Ramos (cell line): ENCODE results near the gene QRICH2.

Experiments
- in situ Hi-C: fragments of 300-500 bp; cut with MboI; formaldehyde crosslinking; loops from one replicate; pipeline ENCODE4 v1.14.3; 2022; ENCODE audit warnings: low sequenced_read_pairs; ENCODE audit not compliant: unreplicated experiment

Gene QRICH2

DNA sequence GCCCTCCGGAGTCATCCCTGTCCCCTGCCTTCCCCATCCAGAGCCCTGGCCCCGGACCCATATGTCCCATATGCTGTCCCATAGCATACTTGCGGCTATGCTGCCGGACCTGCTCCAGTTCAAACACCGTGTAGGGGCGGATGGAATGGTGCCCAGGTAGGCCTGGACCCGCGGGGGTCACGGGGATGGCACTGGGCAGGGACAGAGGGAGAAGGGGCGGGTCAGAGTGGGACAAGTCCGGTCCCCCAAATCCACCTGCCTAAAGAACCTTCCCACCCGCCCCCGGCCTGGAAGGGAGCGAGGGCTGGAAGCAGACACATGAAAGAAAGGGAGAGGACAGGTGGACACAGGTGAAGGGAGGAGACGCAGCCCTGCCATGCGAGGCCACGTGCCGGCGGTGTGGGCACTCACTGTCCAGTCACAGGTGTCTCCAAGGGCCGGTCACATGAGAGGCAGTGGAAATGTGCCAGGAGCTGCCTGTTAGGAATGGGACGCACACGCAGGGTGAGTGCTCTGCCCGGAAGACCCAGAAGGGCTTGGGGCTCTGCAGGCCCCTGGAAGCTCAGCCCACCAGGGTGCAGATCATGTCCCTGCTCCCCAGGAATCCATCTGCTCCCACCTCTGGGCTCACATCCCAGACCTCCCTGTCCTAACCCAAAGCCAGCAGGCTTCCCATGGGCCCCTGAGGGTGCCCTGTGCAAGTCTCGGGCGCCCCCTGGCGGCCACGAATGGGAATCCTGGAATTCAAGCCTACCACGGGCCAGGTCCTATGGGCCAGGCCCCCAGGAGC, 28.9 kb downstream of the QRICH2 start:
- in situ Hi-C loops = no loop called here

DNA sequence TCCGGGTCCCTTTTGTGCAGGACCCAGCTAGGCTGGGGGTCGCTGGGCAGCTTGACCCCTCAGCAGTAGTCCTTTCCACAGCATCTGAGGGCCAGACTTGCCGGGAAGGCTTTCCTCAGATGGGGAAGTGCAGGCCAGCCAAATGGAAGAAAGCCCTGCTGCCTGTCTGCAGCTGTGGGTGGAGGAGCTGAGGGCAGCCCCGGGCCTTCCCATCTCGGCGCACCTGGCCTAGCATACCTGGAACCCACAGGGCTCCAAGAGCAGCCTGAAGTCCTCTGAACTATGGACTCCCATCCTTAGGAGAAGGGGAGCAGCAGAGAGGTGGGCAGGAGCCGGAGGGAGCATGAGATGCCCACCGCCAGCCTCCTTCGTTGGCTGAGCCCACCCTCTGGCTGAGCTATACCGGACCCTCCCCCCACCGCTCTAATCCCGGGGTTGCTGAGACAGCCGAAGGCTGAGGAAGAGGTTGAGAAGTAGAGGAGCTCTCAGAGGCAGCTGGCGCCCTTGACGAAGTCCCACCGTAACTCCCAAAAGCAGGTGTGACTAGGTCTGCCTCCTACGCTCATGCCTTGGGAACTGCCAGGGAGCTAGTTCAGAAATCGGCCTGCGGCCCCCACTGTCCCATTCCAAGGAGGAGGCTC, 29.7 kb downstream of the QRICH2 start:
- in situ Hi-C loops = no loop called here

DNA sequence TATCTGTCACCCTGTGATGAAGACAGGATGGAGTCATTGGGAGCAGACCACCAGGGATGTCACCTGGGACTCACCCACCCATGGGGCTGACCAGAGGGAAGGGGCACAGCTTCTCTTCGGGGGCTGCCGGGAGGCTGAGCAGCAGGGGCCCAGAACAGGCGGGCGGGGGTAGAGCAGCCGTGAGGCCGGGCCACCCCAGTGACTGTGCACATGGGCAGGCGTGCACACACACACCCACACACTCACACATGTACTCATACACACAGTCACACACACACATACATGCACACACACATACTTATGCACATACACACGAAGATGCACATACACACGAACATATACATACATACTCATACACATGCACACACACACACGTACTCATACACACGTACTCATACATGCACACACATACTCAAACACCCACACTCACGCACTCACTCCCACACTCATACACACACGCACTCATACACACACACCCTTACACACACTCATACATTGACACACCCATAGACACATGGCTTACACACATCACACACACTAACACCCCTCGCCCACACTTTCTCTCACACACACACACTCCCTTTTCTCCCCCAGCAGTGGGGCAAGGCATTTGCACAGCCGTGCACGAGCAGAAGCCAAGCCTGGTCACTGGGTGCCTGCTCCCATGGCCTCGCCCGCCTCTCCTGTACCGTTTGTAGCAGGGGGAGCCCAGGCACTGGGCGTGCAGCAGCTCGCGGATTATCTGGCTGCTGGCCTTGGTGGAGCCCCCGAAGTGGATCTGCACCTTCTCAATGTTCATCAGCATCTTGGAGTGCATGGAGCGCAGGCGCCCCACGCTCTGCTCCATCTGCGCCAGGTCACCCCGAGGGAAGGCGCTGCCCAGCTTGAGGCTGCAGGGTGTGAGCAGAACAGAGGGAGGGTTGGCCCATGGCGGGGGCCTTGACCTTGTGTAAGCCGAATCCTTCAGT, 30.5 kb downstream of the QRICH2 start:
- in situ Hi-C loops = no loop called here

DNA sequence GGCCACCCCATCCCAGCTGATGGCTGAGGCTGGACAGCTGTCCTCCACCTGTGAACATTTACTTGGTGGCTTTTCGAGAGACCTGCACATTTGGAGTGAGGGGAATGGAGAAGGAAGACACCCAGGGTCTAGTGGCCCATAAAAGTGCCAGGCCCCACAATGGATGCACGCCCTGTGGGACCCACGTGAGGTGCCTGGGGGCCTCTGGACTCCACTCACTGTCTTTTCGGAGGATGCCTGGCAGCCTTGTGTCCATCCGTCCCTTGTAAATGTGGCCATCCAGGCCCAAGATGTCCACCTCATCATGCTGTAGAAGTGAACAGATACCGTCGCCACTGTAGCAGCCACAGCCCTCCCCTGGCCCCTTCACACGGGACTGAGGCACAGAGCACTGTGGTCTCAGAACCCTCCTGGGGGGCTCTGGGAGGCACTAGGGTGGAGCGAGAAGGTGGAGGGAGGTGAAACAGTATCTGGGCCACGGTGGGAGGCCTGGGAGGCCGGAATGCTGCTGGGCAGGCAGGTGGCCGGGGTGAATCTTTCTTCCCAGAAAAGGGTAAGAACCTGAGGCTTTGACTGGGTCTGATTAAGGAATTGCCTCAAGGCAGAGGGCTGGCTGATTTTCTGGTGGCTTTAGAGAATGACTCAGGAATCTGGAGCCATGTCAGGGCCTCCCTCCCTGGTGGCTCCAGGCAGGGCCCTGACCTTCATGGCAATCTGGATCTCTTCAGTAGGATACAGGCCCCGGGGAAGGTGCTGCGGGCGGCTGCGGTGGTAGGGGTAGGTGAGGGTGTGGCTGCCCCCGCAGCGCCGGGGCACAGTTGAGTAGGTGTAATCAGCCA, 31.4 kb downstream of the QRICH2 start:
- in situ Hi-C loops = no loop called here

DNA sequence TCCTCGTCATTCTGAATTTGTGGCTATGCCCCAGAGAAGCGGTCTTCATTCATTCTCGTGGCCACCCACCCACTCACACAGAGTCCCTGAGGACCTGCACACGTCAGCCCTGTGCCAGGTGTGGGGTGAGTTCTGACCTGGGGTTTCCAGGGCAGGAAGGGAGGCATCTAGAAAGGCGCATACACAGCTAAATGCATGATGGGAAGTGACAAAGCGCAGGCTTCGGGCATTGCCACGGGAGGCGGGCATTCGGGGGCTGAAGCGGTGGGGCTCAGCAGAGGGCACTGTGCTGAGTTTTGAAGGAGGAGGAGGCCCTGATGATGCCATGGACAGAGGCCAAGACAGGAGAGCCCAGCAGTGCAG, 32.0 kb downstream of the QRICH2 start:
- in situ Hi-C loops = no loop called here

DNA sequence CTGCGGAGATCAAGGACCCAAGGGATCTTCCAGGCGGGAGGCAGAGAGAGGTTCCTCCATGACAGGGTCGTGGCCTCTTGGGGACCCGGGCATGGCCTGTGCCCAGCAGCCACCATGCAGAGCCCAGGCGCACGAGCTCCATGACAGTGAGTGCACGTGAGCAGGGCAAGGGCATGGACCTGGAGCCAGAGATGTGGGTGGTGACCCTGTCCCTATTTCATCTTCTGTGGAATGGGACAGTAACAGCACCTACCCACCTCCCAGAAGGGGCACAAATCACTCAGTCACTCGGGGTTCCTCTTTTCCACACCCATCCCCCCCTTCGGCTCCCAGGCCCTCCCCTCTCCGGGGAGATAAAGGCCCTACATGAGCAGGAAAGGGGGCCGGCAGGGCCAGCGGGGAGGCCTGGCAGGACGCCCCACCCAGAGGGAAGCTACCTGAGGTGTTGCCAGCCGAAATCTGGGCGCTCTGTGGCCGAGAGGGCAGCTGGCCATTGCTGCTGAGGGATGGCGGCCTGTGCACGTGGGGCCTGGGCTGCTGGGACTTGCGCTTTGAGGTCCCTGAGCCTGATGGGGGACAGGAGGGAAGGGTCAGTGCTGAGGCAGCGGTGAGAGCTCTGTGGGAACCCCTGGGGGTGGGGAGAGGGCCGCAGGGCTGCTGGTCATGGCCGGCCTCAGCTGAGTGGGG, 32.6 kb downstream of the QRICH2 start:
- in situ Hi-C loops = no loop called here

DNA sequence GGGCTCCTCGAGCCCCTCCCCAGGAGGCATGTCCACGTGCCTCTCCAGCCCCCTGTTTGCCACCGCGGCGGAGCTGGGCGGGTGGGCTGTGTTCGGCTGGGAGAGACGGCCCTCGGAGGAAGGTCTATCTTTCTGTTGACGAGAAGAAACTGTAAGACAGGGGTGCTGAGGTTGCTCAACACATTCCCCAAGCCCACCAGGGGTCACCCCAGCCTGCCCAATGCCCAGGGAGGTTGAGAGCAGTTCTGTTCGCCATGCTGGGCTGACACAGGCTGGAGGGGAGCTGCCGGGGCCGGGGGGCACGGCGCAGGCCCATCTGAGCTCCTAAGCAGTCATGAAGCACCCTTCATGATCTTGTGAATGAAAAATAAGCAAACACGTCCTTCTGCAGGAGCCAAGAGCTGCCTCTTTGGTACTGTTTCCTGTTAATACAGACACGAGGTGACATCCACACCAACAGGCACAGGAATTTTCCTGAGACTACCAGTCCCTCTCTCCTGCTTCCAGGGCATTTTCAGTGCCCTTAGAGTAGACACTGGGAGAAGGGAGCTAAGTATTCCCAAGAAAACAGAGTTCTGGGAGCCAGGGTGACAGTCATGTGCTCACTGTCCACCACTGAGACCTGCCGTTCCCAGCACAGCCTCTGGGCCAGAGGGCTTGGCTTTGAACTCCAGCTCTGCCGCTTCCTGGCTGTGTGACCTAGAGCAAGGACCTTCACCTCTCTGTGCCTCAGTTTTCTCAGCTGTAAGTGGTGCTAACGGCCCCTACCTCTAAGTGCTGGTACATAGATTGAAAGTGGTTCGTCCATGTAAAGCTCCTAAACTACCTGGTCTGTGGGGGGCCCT, 33.7 kb downstream of the QRICH2 start:
- in situ Hi-C loops = no loop called here

DNA sequence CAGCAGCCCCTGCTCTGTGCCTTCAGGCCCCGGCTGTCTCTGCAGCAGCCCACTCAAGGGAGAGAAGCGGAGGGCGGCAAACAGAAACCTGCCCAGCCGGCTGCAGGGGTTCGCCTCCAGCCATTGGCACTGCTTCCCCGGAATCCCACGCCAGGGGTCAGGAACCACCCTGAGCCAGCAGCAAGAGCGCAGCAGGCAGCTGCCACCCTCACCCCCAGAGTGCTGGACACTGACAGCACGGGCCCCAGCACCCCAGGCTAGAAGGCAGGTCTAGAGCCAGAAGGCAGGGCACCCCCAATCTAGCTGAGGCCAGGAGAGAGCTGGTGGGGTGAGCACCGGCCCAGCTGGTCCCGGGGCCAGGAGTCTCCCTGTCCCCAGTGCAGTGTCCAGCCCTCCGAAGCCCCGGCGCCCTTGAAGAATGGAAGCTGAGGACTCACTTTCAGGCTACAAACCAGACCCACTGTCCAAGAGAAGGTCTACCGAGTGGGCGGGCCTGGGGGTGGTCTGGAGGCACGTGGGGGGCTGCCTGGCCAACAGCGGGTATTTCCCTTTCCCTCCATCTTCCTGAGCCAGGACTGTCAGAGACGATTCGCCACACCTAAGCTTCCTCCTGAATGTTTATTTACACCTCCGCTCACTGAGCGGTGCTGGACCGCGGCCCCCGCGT, 34.5 kb downstream of the QRICH2 start:
- in situ Hi-C loops = no loop called here

DNA sequence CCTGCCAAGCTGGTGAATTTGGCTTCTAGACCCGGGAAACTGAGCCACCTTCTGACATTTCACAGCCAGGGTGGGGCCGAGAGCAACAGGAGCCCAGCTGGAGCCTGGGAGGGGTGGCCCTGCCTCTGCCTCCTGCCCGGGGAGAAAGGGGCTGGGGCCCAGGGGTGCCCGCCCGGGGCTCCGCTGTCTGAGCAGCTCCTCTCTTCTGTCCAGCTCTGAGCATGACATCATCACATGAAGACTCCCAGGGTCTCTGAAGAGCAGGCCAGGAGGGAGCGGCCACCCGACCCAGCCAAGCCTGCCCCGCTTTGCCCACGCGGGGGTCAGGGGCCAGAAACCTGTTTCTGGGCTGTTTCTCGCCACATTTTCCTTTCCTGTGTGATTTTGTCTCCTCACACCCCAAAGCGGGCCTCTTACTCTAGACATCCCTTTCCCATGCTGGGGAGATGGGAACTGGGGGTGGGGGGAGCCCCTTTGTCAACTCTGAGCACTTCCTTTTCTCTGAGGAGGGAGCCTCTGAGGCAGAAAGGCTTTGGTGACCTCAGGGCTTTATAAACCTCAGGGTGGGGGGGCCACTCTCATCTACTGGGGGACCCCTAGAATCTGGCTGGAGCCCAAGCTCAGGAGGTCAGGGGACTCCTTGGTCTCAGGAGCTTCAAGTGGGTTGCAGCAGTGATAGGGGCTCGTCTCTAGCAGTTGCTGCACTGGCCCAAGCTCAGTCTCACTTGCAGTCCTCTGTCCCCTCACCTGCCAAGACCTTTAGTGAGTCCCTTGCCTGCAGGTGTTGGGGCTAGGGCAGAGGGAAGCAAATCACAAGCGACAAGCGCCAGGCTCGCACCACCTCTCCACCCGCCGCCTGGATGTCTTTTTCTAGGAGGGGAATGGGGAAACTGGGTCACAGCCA, 35.3 kb downstream of the QRICH2 start:
- in situ Hi-C loops = no loop called here

DNA sequence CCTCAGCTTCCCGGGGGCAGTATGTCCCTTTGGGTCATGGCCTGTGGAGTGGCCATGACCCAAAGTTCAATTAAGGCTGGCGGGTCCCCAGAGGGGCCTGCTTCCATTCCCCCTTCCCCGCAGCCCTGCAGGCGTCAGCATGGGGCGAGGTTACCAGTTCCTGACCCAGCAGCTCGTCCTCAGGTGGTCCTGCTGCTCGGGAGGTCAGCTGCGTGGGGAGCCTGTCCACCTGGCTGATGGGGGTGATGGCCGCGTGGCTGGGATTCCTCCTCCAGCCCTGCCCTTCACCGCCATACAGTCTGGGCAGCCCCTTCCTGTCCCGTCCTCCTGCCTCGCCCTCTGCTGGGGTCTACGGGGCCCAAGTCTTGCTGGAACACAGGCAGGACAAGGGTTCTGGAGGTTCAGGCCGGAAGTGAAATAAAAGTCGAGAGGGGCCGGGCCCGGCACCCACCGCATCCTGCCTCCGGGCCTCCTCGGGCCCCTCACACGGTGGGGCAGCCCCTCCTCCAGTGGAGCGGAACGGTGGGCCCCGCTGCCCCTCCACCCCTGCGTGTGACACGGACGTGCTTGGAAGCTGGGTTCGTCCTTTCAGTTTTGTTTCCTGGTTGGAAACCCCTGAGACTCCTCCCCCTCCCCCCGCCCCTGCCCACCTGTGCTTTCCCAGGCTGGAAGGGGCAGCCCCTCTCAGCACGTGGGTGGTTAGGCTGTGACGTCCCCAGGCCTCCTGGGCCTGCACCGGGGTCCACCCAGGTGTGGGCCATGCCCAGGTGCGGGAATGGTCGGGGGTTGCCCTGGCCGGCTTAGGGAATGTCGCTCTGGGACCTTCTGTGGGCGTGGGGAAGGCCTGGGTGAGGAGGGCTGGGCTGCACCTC, 36.2 kb downstream of the QRICH2 start:
- in situ Hi-C loops = no loop called here

DNA sequence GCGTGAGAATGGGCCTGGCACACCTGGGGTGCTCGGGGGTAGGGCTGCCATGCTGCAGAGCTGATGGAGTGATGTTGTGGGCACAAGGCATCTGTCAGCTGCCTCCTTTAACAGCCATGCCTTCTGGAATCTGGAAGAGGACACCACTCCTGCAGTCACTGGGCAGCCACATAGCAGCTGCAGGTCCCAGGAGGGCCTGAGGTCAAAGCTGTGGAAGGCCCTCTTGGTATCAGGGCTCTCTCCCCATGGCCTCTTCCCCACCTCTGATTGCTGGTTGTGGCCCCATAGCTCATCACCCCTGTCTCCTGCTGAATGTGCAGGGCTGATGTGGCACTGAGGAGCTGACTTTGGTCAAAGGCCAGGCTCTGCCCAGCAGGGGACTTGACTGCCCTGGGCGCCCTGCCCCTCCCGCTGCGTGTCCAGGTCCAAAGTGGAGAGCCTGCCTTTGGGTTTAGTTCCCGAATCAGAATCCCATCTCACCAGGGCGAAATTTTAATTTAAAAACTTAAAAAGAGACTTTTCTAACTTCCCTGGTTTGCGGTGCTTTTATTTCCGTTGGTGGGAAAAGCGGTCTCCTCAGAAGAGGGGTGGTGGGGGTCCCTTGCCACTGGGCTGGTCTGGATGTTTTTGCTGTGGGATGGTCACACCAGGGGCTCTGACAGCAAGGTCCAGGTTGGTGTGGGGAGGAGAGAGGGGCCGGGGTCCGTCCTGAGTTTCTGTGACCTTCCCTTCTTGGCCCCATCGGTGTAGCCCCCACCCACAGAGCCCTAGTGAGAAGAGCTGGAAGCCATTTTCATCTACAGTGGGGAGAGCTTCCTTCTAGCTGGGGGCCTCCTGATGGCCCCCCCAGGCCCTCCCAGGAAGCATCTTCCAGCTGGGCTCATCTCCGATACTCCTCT, 37.1 kb downstream of the QRICH2 start:
- in situ Hi-C loops = no loop called here

DNA sequence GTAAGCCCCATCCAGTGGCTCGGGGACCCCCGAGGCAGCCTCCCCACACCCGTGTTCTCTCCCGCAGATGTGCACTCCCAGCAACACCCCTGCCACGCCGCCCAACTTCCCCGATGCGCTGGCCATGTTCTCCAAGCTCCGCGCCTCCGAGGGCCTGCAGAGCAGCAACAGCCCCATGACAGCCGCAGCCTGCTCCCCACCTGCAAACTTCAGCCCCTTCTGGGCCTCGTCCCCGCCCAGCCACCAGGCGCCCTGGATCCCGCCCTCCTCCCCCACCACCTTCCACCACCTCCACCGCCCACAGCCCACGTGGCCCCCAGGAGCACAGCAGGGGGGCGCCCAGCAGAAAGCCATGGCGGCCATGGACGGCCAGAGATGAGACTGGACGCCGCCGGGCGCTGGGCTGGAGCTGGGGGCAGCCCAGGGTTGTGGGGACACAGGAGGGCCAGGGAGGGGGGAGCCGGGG, 37.9 kb downstream of the QRICH2 start:
- in situ Hi-C loops = no loop called here

DNA sequence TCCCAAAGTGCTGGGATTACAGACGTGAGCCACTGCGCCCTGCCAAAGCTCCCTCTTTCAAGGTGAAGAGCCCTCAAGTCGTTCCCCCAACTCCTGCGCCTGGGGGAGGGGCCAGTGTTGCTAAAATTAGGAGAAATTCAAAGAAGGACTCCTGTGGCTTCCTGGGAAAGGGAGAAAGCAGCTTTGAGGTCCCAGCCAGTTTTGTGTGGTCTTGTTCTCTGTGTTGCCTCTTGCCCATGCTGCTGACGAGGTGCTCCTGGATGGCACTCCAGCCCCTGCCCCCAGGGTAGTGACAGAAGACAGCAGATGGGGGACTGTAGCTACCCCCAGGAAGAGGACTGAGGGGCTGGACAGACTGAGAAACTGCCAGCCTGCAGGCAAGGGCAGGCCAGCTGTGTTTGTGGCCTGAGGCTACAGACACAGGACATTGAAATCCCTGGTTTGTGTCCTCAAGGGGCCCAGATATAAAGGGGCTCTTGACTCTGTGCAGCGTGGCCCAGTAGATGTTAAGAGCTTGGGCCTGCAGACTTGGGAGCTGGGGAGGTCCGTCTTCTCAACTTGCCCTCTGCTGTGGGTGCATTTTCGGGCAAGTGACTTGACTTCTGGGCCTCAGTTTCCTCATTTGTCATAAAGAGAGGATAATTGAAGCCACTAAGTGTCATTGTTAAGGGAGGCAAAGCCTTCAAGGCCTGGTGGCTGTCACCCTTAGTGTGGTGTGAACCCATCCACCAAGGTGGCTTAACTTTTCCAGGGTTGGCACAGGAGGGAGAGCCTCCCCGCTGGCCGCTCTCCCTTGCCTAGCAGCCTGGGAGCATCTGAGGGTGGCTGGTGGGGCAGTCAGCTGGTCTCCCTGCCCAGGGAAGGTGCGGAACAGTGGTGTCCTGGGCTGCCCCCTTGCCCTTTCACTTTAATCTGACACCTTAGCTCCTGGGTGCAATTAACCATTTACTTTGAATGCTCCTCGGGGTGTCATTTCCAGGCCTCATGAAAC, 38.8 kb downstream of the QRICH2 start:
- in situ Hi-C loops = no loop called here
